SK-N-SH treated with all-trans-retinoic acid at 6 μM for 48 hours (cell line): ENCODE results near the gene GREM1.

Source experiments
- ATAC-seq: fragments of 200-7000 bp; cut with Tn5 transposase; 3 replicates; pipeline ENCODE4 v1.9.1; 2020; ENCODE audit warnings: mild to moderate bottlenecking, moderate library complexity
- ARNTL ChIP-seq: fragments of 450-650 bp; formaldehyde crosslinking; IDR thresholded peaks from 2 replicates; pipeline ENCODE4 v1.5.0; 2020; ENCODE audit warnings: low read depth, mild to moderate bottlenecking, moderate library complexity, borderline replicate concordance
- BACH2 ChIP-seq: fragments of 250-450 bp; sonication (Bioruptor Pico); IDR thresholded peaks from 2 replicates; pipeline ENCODE4 v1.9.0; 2021; ENCODE audit warnings: mild to moderate bottlenecking, borderline replicate concordance
- CSDC2 ChIP-seq: fragments of 250-450 bp; sonication (Bioruptor Pico); IDR thresholded peaks from 2 replicates; pipeline ENCODE4 v1.5.0; 2020; ENCODE audit warnings: mild to moderate bottlenecking, moderate library complexity
- ESRRG ChIP-seq: fragments of 250-450 bp; sonication (Bioruptor Pico); IDR thresholded peaks from 2 replicates; pipeline ENCODE4 v1.6.1; 2021; ENCODE audit warnings: mild to moderate bottlenecking
- ISL1 ChIP-seq: fragments of 250-450 bp; sonication (Bioruptor Pico); IDR thresholded peaks from 2 replicates; pipeline ENCODE4 v2.1.2; 2022; ENCODE audit warnings: mild to moderate bottlenecking, moderate library complexity
- OSR1 ChIP-seq: fragments of 250-450 bp; sonication (Bioruptor Pico); IDR thresholded peaks from 2 replicates; pipeline ENCODE4 v1.8.0; 2022; ENCODE audit warnings: moderate library complexity, mild to moderate bottlenecking, inconsistent platforms
- PATZ1 ChIP-seq: fragments of 250-450 bp; sonication (Bioruptor Pico); IDR thresholded peaks from 2 replicates; pipeline ENCODE4 v1.8.0; 2020; ENCODE audit warnings: mild to moderate bottlenecking, moderate library complexity, borderline replicate concordance
- POU6F1 ChIP-seq: fragments of 250-450 bp; sonication (Bioruptor Pico); IDR thresholded peaks from 2 replicates; pipeline ENCODE4 v1.8.0; 2021; ENCODE audit warnings: low read depth, mild to moderate bottlenecking, moderate library complexity, borderline replicate concordance
- PPARA ChIP-seq: fragments of 250-450 bp; sonication (Bioruptor Pico); IDR thresholded peaks from 2 replicates; pipeline ENCODE4 v1.5.0; 2020; ENCODE audit warnings: mild to moderate bottlenecking, borderline replicate concordance
- SNAI2 ChIP-seq: fragments of 250-450 bp; sonication (Bioruptor Pico); IDR thresholded peaks from 2 replicates; pipeline ENCODE4 v1.5.0; 2020; ENCODE audit warnings: mild to moderate bottlenecking, moderate library complexity
- TCF4 ChIP-seq: fragments of 250-450 bp; sonication (Bioruptor Pico); IDR thresholded peaks from 2 replicates; pipeline ENCODE4 v1.8.0; 2021; ENCODE audit warnings: mild to moderate bottlenecking, moderate library complexity, borderline replicate concordance
- TOX ChIP-seq: fragments of 250-450 bp; sonication (Bioruptor Pico); IDR thresholded peaks from 2 replicates; pipeline ENCODE4 v1.8.0; 2021; ENCODE audit warnings: mild to moderate bottlenecking, moderate library complexity, borderline replicate concordance
- TSHZ2 ChIP-seq: fragments of 250-450 bp; sonication (Bioruptor Pico); IDR thresholded peaks from 2 replicates; pipeline ENCODE4 v1.5.0; 2020; ENCODE audit warnings: mild to moderate bottlenecking, moderate library complexity
- ZFP30 ChIP-seq: fragments of 450-650 bp; formaldehyde crosslinking; IDR thresholded peaks from 2 replicates; pipeline ENCODE4 v1.5.0; 2022; ENCODE audit warnings: mild to moderate bottlenecking, moderate library complexity
- ZNF565 ChIP-seq: fragments of 450-650 bp; formaldehyde crosslinking; conservative IDR thresholded peaks from 2 replicates; pipeline ENCODE4 v1.5.0; 2020; ENCODE audit warnings: low read depth, mild to moderate bottlenecking, moderate library complexity
- ZNF70 ChIP-seq: fragments of 450-650 bp; formaldehyde crosslinking; IDR thresholded peaks from 2 replicates; pipeline ENCODE4 v1.5.0; 2020; ENCODE audit warnings: mild to moderate bottlenecking, moderate library complexity
- ZNF8 ChIP-seq: fragments of 450-650 bp; formaldehyde crosslinking; IDR thresholded peaks from 2 replicates; pipeline ENCODE4 v1.5.0; 2020; ENCODE audit warnings: mild to moderate bottlenecking, moderate library complexity

The GREM1 gene

GRCh38 chr15:32715276-32715675 lies 2.5 kb upstream of the GREM1 start:
- no peak for ATAC-seq
- TF ChIP-seq ISL1 (CRISPR knock-in tag): no peak

GRCh38 chr15:32716216-32716914 lies 1.4 kb upstream of the GREM1 start:
- no peak for TF ChIP-seq CSDC2 (CRISPR knock-in tag)
- no peak for TF ChIP-seq ZNF8 (CRISPR knock-in tag)
- no peak for TF ChIP-seq OSR1 (CRISPR knock-in tag)
- TF ChIP-seq ARNTL: no peak
- TF ChIP-seq SNAI2 (CRISPR knock-in tag): no peak
- TF ChIP-seq TCF4 (CRISPR knock-in tag): no peak
- no peak for TF ChIP-seq POU6F1
- no peak for TF ChIP-seq ISL1 (CRISPR knock-in tag)
- no peak for TF ChIP-seq ZFP30 (CRISPR knock-in tag)
- TF ChIP-seq TSHZ2 (CRISPR knock-in tag): no peak
- no peak for TF ChIP-seq BACH2 (CRISPR knock-in tag)
- TF ChIP-seq ZNF565 (CRISPR knock-in tag): no peak
- TF ChIP-seq, all 23 proteins: peak for 0
- ATAC-seq: no peak

GRCh38 chr15:32716915-32717425 lies 834 bp upstream of the GREM1 start:
- no peak for ATAC-seq
- TF ChIP-seq PATZ1 (CRISPR knock-in tag) (no peak), ZNF565 (CRISPR knock-in tag) (no peak), PPARA (CRISPR knock-in tag) (no peak), CSDC2 (CRISPR knock-in tag) (no peak), BACH2 (CRISPR knock-in tag) (no peak), TCF4 (CRISPR knock-in tag) (no peak), OSR1 (CRISPR knock-in tag) (no peak), ZNF8 (CRISPR knock-in tag) (no peak), TOX (CRISPR knock-in tag) (no peak), TSHZ2 (CRISPR knock-in tag) (no peak), ISL1 (CRISPR knock-in tag) (no peak), ESRRG (CRISPR knock-in tag) (no peak), ARNTL (no peak), ZNF70 (no peak)
